Right forelimb (tissue), 1 donor: Measurements from ENCODE around the gene ARPC4.
A peak's percentile ranks its signal among the peaks of the same experiment; 100 is the strongest.

Experiments used
- DNase-seq: peaks from one replicate; pipeline ENCODE4 v3.0.0-alpha.2; 2018

ARPC4 gene

DNA sequence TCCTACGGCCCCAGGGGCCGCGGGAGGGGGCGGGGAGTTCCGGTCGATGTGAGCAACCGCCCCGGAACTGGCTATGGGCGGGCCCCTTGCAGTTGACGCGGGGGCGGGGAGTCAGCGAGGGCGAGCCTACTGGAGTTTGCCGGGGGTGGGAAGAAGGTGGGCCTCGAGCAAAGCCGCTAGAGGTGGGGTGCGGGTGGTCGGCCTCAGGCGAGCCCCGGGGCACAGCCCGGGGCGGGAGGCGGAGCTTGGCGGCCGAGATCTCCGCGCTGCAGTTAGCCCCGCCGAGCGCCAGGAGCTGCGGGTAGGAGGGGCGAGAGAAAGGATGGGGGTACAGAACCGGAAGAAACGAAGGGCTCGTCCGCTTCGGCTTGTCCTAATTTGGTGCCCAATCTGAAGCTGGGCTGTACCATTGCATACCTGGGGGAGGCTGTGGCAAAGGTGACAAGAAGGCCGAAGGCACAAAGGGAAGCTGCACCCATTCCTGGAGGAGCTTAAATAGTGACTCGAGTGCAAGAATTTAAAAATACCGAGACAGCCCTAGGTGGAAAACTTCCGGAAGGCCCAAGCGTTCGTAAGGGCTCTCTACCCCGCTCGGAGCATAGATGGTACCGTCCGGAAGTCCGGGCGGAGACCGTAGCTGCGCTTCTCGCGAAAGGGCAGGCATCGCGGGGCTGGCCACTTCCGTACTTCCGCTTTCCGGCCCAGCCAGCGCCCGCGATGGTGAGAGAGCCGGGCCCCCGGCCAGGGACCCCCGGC is at the start of gene ARPC4, which contains the start of gene TADA3:
TSS of gene ARPC4 (plus strand) at position 678 of the 756 bp plus-strand sequence. CDS start at position 718, 40 bp downstream.
TSS of gene TADA3 (minus strand) at position 69 of the 756 bp plus-strand sequence. CDS start 1,007 bp downstream, outside the sequence.
- DNase-seq, result peak; percentile 96

DNA sequence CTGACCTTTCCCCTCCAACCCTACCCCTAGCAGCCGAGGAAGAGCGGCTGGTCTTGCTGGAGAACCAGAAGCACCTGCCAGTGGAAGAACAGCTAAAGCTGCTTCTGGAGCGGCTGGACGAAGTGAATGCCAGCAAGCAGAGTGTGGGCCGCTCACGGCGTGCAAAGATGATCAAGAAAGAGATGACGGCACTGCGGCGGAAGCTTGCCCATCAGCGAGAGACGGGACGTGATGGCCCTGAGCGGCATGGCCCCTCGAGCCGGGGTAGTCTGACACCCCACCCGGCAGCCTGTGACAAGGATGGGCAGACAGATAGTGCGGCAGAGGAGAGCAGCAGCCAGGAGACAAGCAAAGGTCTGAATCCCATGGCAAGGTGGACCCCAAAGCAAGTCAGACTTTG is 49.3 kb upstream of the ARPC4 start:
- no peak for DNase-seq

- no peak for DNase-seq
Measured at GRCh38 chr3:9744162-9744561, 48.7 kb upstream of the ARPC4 start.

GRCh38 chr3:9745521-9745920 is 47.4 kb upstream of the ARPC4 start:
- DNase-seq, result no peak

DNA sequence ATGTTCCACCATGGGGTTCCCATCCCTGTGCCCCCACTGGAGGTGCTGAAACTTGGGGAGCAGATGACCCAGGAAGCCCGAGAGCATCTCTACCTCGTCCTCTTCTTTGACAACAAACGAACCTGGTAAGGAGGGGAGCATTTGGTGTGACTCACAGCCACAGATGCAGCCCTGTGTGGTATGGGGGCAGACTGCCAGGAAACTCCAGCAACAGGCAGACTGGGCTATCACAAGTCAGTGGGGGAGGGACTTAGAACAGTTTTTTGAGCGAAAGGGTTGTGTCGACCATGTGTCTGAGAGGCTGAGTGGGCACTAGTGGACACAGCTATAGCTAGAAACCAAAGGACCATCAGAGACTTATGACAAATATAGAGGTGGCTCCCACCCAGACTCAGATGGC is 46.6 kb upstream of the ARPC4 start:
- no peak for DNase-seq

- no peak for DNase-seq
Measured at GRCh38 chr3:9747267-9747666, 45.6 kb upstream of the ARPC4 start.

DNA sequence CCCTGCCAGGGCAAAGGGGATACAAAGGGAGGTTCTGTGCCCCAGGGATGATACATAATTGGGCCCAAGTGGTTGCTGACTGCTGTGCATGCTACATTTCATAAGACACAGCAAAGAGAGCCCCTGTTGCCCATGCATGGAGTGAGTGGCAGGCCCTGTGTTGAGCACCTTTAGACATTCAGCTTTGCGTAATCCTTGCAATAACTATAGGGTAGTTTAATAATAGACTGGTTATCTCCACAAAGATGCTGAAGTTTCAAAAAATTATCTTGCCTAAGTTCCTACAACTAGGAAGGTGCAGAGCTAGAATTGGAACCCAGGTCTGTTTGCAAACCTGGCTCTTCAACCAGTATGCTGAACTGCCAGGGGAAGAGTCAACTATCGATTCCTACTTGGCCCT is 44.9 kb upstream of the ARPC4 start:
- no peak for DNase-seq

DNA sequence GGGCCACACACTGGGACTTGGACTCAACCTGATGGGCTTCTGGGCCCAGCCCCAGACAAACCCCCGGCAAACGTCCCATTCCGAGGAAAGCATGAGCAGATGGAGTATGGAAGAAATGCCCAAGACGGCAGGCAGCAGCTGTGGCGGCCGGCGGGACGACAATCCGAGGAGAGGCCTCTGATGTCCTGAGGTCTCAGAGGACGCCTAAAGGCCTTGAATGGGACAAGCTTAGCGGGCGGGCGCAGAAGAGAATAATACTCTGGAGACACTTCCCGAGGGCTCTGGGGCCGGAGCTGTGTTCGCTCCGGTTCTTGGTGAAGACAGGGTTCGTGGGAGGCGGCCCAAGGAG is 43.6 kb upstream of the ARPC4 start:
- DNase-seq, result no peak

- peak; percentile 97 for DNase-seq
Measured at GRCh38 chr3:9749645-9750555, 43.0 kb upstream of the ARPC4 start, which contains the start of gene OGG1. Gene OGG1, plus strand, starts transcription at chr3:9749952. Its CDS starts 335 bp downstream, at chr3:9750287.

DNA sequence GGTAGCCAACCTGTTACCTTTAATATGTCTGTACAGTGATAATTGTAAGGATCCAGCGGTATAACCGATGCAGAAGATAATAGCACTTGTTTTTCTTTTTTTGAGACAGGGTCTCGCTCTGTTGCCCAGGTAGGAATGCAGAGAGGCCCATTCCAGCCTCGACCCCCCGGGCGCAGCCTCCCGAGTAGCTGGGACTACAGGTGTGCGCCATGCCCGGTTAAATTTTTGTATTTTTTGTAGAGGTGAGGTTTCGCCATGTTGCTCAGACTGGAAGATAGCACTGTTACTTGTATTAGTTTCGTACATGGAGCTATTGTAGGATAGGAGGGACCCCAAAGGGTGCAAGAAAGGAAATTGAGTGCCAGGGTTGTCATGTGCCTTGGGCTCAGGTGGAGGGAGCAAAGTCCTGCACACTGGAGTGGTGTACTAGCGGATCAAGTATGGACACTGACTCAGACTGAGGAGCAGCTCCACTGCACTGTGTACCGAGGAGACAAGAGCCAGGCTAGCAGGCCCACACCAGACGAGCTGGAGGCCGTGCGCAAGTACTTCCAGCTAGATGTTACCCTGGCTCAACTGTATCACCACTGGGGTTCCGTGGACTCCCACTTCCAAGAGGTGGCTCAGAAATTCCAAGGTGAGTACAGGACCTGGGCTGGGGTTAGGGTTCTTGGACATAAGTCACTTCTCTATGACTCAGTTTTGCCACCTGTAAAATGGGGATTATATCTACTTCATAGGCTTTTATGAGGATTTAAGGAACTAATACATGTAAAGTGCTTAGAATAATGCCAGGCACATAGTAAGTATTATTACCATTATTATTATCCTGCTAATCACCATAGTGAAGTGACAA is 42.1 kb upstream of the ARPC4 start:
- no peak for DNase-seq

DNA sequence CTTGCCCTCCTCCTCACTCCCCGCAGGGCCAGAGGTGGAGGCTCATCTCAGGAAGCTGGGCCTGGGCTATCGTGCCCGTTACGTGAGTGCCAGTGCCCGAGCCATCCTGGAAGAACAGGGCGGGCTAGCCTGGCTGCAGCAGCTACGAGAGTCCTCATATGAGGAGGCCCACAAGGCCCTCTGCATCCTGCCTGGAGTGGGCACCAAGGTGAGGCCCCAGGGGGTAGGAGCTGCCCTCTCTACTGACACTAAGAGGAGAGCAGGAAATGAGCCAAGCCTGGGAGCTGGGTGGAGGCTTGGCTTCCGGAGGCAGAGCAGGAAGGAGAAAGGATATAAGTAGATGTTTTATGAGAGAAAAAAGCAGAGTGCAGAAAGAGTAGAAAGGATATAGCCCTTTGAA is 38.2 kb upstream of the ARPC4 start:
- no peak for DNase-seq

GRCh38 chr3:9757427-9757826 is 35.5 kb upstream of the ARPC4 start:
- no peak for DNase-seq

- DNase-seq, result no peak
Measured at GRCh38 chr3:9760779-9761505, 31.9 kb upstream of the ARPC4 start.

GRCh38 chr3:9761919-9762318 is 31.0 kb upstream of the ARPC4 start:
- no peak for DNase-seq

DNA sequence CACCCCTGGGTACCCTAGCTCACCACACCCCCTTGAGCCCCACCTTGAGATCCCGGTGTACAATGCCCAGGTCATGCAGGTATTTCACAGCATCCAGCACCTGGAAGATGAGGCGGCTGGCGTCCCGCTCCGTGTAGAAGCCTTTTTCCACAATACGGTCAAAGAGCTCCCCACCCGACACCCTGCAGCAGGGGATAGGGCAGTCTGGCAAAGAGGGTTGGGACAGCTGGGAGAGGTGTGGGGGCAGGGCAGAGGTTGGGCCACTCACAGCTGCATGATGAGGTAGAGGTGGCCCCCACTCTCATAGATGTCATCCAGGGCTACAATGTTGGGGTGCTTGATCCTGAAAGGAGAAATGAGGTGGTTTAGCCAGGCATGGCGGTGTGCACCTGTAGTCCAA is 30.0 kb upstream of the ARPC4 start:
- DNase-seq, result no peak

DNA sequence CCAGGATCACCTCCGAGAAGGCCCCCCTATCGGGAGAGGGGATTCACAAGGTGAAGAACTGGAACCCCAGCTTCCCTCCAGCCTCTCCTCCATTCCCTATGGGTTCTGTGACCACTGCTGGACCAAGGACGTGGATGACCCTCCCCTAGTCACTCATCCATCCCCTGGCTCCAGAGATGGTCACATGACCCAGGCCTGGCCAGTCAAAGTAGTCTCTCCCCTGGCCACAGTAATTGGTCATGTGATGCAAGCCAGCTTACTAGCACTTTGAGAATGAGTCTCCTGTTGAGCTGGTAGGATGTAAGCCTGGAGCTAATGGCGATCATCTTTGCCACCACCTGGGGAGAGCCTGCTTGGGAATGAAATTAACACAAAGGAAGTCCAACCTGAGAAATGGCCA is 27.0 kb upstream of the ARPC4 start:
- no peak for DNase-seq

- no peak for DNase-seq
Measured at GRCh38 chr3:9767418-9767817, 25.5 kb upstream of the ARPC4 start.

GRCh38 chr3:9768141-9768775 is 24.6 kb upstream of the ARPC4 start:
- DNase-seq, result no peak

DNA sequence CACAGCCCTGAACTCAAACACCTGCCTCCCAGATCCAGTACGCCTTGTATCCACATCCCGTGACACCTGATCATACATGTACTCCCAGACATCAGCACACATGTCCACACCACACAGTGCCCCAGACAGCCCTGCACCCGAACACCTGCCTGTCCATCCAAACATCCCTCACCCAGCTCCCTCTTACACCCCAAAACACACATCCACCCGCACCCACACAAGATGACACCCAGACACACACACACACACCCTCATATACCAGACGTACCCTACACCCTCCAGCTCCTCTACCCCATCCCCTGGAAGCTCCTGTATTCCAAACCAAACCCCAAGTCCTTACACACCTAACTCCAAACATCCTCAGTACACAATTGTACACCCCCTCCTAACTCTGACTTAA is 23.9 kb upstream of the ARPC4 start:
- no peak for DNase-seq

DNA sequence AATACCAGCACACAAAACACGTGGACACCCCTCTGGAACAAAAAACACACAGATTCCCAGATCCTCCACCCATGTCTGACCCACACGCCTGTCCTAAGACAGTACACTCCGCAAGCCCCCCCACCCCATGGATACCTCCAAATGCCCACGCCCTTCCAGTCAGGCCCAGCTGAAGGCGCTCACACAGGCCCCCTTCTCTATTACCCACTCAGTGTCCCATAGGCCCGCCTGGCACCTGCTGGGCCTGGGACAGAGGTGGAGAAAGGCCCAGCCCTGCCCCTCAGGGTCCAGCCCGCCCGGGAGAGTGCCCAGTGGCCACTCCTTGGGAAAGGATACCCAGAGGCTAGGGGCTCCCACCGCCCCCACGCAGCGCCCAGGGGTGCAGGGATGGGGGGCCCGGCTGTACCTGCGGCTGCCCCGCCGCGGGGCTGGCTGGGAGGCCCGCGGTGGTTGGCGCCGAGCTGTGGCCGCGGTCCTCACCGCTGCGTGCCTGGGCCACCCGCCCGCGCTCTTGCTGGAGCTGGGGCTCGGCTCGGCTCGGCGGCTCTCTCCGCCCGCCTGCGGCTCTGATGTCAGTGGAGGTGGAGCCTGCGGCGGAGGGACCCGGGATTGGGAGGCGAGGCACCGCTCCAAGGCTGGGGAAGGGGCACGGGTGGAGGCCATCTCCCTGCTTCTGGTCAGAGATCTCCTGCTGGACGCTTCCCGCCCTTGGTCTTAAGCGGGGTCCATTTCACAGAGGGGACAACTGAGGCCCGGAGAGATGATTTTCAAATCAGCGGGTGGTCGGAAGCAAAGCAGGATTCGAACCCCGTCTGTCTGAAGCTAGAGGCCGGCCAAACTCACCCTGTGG is 23.2 kb upstream of the ARPC4 start, which contains the start of gene CAMK1:
TSS of gene CAMK1 (minus strand) at position 522 of the 850 bp plus-strand sequence. CDS start 2,198 bp downstream, outside the sequence.
- peak; percentile 89 for DNase-seq
